Measurements from ENCODE around the gene R3HDM2. TPM values are rescaled to one million over a fixed set of nuclear protein-coding genes. Genes with fewer than 3 reads are reported as not detected.

Gene R3HDM2
- total and polyA plus RNA-seq, 2 of the 13 experiments (the other 11 are each of a cell fraction or from before 2014, with no cell fraction given) = 11.1 to 23.5 TPM

GRCh38 chr12:57340104-57340503 is 90.7 kb downstream of the R3HDM2 start:
- ATAC-seq (no peak), FAIRE-seq (no peak), DNase-seq (ENCODE audit: low spot score) (no peak)
- H3K4me1 ChIP-seq (ENCODE audit: insufficient read depth, low read length) = no peaks in the 10 kb centered on the region
- no peaks in the 10 kb centered on the region for H3K27me3 ChIP-seq (ENCODE audit: control insufficient read depth in 1 of 2, insufficient read depth in 2 of 2, low read length in 2 of 2)
- no TSS peak for BruUV-seq (replicated peaks)
- no peak for TF ChIP-seq FOXO1 (CRISPR knock-in tag; IDR thresholded peaks at IDR 0.05)
- no peak for TF ChIP-seq ZBTB21 (CRISPR knock-in tag; IDR thresholded peaks at IDR 0.05)
- TF ChIP-seq MLX (CRISPR knock-in tag; IDR thresholded peaks at IDR 0.05) = no peak
- TF ChIP-seq ZNF501 (CRISPR knock-in tag; IDR thresholded peaks at IDR 0.05) = no peak
- TF ChIP-seq MTF2 (CRISPR knock-in tag; IDR thresholded peaks at IDR 0.05; ENCODE audit: borderline replicate concordance) = no peak
- TF ChIP-seq ZNF513 (CRISPR knock-in tag; conservative IDR thresholded peaks at IDR 0.05) = no peak
- no peak for TF ChIP-seq NR1H2 (CRISPR knock-in tag; IDR thresholded peaks at IDR 0.05; ENCODE audit: borderline replicate concordance, low read depth)
- TF ChIP-seq, protein P1, sequence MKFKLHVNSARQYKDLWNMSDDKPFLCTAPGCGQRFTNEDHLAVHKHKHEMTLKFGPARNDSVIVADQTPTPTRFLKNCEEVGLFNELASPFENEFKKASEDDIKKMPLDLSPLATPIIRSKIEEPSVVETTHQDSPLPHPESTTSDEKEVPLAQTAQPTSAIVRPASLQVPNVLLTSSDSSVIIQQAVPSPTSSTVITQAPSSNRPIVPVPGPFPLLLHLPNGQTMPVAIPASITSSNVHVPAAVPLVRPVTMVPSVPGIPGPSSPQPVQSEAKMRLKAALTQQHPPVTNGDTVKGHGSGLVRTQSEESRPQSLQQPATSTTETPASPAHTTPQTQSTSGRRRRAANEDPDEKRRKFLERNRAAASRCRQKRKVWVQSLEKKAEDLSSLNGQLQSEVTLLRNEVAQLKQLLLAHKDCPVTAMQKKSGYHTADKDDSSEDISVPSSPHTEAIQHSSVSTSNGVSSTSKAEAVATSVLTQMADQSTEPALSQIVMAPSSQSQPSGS (CRISPR knock-in tag; IDR thresholded peaks at IDR 0.05) = no peak
- TF ChIP-seq SMC3 (IDR thresholded peaks at IDR 0.05; ENCODE audit: low read length) = no peak
- TF ChIP-seq ZNF644 (CRISPR knock-in tag; IDR thresholded peaks at IDR 0.05; ENCODE audit: low read depth) = no peak
- no peak for TF ChIP-seq FOXA1 (IDR thresholded peaks at IDR 0.05)
- no peak for TF ChIP-seq FOXA1 (CRISPR knock-in tag; IDR thresholded peaks at IDR 0.05)
- no peak for TF ChIP-seq NFE2L2 (IDR thresholded peaks at IDR 0.05; ENCODE audit: low read length)
- TF ChIP-seq E2F5 (CRISPR knock-in tag; conservative IDR thresholded peaks at IDR 0.05) = no peak
- no peak for TF ChIP-seq ARNTL (CRISPR knock-in tag; IDR thresholded peaks at IDR 0.05)
- no peak for TF ChIP-seq SPEN (CRISPR knock-in tag; IDR thresholded peaks at IDR 0.05; ENCODE audit: low read depth)
- TF ChIP-seq, protein P2, sequence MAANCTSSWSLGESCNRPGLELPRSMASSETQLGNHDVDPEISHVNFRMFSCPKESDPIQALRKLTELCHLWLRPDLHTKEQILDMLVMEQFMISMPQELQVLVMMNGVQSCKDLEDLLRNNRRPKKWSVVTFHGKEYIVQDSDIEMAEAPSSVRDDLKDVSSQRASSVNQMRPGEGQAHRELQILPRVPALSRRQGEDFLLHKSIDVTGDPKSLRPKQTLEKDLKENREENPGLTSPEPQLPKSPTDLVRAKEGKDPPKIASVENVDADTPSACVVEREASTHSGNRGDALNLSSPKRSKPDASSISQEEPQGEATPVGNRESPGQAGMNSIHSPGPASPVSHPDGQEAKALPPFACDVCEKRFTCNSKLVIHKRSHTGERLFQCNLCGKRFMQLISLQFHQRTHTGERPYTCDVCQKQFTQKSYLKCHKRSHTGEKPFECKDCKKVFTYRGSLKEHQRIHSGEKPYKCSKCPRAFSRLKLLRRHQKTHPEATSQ (CRISPR knock-in tag; IDR thresholded peaks at IDR 0.05; ENCODE audit: borderline replicate concordance) = no peak
- no peaks in the 10 kb centered on the region for H4K20me1 ChIP-seq (ENCODE audit: insufficient read depth, low read length)
- H3K4me2 ChIP-seq (ENCODE audit: low read depth, low read length) = no peak overlapping the region
- POLR2A ChIA-PET = no interaction called here
- H3K27ac ChIP-seq (ENCODE audit: extremely low read length, insufficient read depth, low read length) = no peak overlapping the region
- WGBS (ENCODE audit: low lambda C conversion rate) = 86% methylated on average over 3 of the region's 3 CpGs
- in situ Hi-C loops (cut with HindIII; ENCODE audit: extremely low pct_ligation_motif_present, low pct_unique_long_range_greater_than_20kb) (no loop called here), intact Hi-C loops (cut with micrococcal nuclease; ENCODE audit: unreplicated experiment) (no loop called here)
- H3K36me3 ChIP-seq (replicated peaks in 1 of 2; ENCODE audit: control insufficient read depth in 1 of 2, insufficient read depth in 2 of 2, low read length in 2 of 2) = no peaks in the 10 kb centered on the region
- H3K9ac ChIP-seq (ENCODE audit: insufficient read depth, low read depth, low read length) = no peak overlapping the region
- no peaks in the 10 kb centered on the region for H3K79me2 ChIP-seq (ENCODE audit: insufficient read depth, low read length)
- H3K4me3 ChIP-seq (replicated peaks in 1 of 3; ENCODE audit: insufficient read depth in 1 of 3, low read depth in 2 of 3, low read length in 3 of 3) = no peak overlapping the region
- H3K9me3 ChIP-seq (ENCODE audit: low read length) = no peaks in the 10 kb centered on the region
- CTCF ChIA-PET (ENCODE audit: low intra/inter-chr PET ratio, low total read pairs) = no interaction called here
- H2AFZ ChIP-seq (ENCODE audit: low read length) = no peak overlapping the region
